Urothelium cell line (cell line): ENCODE measurements around the gene OR52E2.
"Not testable (repeated sequence)": the region's sequence is repeated elsewhere in the genome, so short reads cannot be mapped to it uniquely, and the experiment has no call there.

Source experiments
- DNase-seq: peaks from one replicate; pipeline ENCODE4 v3.0.0; 2011; ENCODE audit warnings: low spot score, mixed read lengths
- FAIRE-seq: peaks from 2 replicates; lab custom pipeline; 2011; peaks lifted over from hg19 to GRCh38; lab: Jason Lieb, UNC

The OR52E2 gene

DNA sequence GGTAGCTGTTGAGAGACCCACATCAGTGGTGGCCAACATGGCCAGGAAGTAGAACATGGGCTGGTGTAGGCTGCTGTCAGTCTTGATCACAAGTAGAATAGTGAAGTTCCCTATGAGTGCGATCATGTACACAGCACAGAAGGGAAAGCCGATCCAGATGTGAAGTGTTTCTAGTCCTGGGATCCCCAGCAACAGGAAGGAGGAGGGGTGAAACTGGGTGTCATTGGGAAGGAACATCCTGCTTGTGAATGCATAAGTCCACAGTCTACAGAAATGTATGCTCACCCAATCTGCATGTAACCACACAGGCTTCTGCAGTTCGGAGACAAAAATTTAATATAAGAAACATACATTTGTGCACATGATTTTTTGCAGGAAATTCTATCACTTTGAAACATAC, at the start of gene OR52E2:
TSS of gene OR52E2 (minus strand) at position 237 of the 400 bp plus-strand sequence. CDS start at position 237, 0 bp downstream.
- DNase-seq = no peak
- no peak for FAIRE-seq

DNA sequence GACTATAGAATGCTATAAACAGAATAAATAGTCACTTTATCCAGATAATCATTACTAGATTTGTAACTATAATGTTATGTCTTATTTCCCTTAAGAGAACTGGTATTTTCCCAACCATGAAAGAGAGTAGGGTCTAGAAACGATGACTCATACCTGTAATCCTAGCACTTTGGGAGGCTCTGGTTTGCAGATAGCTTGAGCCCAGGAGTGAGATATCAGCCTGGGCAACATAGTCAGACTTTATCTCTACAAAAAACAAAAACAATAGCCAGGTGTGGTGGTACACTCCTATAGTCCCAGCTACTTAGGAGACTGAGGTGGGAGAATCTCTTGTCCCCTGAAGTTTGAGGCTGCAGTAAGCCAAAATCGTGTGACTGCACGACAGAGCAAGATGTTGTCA, 47.9 kb upstream of the OR52E2 start:
- no peak for FAIRE-seq

DNA sequence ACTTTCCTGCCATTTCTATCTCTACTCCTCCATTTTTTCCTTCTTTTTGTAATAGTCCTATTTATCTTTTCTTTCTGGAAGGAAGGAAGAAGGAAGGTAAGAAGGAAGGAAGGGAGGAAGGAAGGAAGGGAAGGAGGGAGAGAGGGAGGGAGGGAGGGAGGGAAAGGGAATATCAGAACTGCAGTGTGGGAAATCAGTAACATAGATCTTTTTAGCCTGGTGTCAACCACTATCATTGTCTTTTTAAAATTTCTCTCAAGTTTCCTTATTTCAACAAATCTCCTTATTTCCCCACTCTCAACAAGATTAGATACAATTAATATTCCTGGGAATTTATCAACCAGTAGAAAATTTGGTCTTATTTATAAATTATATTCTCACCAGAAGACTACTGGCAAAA, 43.6 kb upstream of the OR52E2 start:
- no peak for FAIRE-seq

More for the DNA sequence above, 47.9 kb upstream of the OR52E2 start:
- DNase-seq = no peak

DNA sequence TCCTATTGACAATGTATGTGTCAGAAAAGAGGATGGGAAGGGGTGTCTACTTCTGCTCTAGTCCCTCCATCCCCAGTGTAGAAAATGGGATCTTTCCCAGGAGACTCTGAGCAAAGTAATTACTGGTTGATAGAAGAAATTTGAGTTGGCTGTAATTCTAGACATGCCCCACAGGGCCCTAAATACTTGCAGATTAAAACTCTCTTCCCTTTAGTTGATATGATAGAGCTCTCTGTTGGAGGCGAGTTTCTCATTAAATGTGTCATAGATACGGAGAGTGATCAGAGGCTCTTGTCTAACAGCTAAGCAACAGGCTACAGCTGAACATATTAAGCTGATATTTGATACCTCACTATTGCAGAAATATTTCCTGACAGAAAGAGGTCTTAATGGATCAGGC, 42.8 kb upstream of the OR52E2 start:
- DNase-seq = no peak
- no peak for FAIRE-seq

More for the DNA sequence above, 43.6 kb upstream of the OR52E2 start:
- no peak for DNase-seq

DNA sequence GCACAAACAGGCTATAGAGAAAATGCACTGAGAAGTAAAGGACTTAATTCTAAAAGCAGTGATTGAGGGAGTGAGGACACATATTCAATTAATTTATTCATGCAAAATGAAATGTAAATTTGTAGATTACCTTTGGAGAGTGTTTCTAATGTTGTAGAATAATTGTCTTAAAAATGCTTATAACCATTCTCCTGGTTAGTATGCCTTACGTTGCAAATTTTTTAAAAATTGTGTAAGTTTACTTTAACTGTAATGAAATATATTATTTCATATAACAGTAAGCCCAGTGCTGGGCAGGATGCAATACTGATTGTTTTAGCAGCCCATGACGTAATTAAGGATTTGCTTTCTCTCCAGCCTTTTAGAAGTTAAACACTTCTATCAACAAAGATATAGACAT, 36.6 kb upstream of the OR52E2 start:
- FAIRE-seq (no peak), DNase-seq (no peak)

DNA sequence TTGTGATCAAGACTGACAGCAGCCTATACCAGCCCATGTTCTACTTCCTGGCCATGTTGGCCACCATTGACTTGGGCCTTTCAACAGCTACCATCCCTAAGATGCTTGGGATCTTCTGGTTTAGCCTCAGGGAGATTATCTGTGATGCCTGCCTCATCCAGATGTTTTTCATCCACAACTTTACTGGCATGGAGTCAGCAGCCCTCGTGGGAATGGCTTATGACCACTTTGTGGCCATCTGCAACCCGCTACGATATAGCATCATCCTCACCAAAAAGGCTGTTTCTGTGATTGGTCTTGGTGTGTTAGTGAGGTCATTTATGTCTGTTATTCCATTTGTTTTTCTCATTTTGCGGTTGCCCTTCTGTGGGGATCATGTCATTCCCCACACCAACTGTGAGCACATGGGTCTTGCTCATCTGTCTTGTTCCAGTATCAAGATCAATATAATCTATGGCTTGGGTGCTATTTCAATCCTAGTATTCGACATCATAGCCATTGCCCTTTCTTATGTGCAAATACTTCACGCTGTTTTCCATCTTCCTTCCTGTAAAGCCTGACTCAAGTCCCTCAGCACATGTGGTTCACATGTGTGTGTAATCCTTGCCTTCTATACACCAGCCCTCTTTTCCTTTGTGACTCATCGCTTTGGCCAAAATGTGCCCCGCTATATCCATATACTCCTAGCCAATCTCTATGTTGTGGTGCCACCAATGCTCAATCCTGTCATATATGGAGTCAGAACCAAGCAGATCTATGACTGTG, 33.6 kb upstream of the OR52E2 start:
- FAIRE-seq (no peak), DNase-seq (no peak)

DNA sequence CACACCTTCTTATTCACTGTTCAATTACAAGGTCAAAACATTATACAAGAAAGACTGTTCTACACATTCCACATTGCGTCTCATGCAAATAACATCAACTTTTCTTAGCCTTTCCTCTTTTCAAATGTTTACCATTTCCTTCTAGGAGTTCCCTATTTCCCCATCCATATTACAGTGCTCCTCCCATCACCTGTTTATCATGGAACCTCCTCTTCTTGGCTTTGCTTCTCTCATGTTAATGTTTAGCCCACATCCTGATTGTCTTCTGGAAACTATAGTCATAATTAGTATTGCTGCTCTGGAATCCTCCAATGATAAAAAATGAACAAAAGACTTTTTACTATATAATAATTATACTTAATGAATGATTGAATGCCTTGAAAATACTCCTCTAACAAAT, 31.2 kb upstream of the OR52E2 start:
- FAIRE-seq = no peak
- no peak for DNase-seq

DNA sequence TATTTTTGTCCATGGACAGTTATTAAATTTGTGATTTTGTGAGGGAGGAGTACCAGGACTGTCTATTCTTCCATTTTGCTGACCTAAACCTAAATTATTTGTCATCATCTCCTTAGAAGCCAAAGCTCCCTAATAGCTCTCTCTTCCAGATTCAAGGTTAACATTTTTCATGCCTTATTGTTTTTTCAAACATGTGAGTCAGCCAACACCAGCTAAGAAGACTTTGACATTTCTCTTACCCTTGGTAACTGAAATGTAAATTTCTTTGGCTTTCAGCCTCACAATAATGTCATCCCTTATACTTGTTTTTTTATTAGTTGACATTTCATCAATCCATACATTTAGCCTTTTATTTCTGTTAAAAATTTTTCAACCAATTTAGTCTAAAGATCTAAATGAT, 29.1 kb upstream of the OR52E2 start:
- FAIRE-seq = no peak
- DNase-seq = no peak

DNA sequence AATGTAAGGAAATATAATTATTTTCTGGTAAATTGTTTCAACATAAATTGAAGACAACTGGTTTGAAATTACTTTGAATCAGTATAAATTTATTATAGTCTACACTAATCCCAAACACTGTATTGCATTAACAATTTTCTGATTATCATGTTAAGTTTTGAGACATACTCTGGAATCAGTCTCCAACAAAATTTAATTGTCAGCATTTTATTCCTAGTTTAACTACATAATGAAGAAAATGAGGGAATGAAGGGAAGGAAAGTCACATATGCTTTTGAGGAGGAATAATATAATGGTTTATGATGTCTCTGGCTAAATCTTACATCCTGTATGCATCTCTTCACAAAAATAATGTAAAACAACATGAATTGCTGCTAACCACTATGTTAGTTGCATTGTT, 24.2 kb upstream of the OR52E2 start:
- FAIRE-seq = no peak
- no peak for DNase-seq

DNA sequence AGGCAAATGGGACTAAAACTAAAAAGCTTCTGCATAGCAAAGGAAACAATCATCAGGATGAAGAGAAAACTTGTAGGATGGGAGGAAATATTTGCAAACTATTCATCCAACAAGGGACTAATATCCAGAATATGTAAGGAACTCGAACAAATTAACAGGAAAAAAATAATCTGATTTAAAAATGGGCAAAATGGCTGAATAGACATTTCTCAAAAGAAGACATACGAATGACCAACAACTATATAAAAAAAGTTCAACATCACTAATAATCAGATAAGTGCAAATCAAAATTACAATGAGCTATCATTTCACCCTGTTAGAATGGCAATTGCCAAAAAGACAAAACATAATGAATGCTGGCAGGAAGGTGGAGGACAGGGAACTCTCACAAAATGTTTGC, 22.0 kb upstream of the OR52E2 start:
- no peak for FAIRE-seq

DNA sequence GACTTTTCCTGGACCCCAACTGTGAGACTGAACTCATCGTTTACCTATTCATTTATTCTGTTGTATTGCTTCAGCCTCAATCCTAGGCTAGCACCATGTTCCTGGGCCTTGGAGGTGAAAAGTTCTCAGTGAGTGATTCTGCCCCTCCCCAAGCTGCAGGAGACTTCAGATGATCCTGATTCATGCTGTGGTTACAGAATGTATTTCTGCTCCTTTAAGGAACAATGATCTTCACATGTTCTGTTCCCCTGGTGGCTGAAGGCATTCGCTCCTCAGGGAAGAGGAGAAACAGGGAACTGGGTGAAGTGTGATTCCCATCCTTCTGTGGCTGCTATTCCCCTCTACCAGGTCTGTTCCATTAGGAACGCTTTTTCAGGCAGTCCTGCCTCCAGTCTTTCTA, 12.4 kb upstream of the OR52E2 start:
- DNase-seq (peak; percentile 7), FAIRE-seq (no peak)

More for the DNA sequence above, 22.0 kb upstream of the OR52E2 start:
- DNase-seq = no peak

DNA sequence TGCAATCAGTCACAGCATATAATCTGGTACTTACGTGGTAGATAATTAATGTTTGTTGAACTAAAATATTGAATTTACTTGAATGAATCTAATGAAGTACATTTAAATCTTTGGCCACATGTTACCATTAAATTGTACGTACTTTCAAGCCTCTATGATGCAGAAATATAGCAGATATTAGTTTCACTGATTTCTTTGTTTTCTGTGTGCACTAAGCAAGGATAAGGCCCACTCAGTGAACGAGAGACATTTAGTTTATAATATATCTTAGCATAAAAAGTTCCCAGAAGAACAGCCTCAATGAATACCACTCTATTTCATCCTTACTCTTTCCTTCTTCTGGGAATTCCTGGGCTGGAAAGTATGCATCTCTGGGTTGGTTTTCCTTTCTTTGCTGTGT, 9.8 kb upstream of the OR52E2 start, which contains the start of gene OR52E1:
TSS of gene OR52E1 (plus strand) at position 301 of the 400 bp plus-strand sequence.
- FAIRE-seq = no peak

DNA sequence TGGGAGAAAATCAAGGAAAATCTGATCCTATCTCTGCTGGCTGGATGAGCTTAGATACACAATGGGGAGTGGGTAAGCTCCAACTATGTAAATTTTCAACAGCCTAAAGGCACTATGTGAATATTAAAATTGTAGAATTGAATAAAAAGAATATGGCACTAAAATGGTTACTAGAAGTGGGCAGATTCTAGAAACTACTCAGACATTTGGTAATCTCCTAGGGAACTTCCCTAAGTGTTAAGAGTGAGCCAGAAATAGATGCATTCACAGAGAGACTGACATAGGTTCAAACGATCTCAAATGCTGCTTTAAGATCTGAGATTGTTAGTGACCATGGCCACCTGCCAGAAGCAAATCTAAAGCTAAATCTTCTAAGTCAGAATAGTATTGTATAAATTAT, 5.6 kb upstream of the OR52E2 start:
- FAIRE-seq (no peak), DNase-seq (no peak)

More for the DNA sequence above, 9.8 kb upstream of the OR52E2 start, which contains the start of gene OR52E1:
- DNase-seq = no peak

DNA sequence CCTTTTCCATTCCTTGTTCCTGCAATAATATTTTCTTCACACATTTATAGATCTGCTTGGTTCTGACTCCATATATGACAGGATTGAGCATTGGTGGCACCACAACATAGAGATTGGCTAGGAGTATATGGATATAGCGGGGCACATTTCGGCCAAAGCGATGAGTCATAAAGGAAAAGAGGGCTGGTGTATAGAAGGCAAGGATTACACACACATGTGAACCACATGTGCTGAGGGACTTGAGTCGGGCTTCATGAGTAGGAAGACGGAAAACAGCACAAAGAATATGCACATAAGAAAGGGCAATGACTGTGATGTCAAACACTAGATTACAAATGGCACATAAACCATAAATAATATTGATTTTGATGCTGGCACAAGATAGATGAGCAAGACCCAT, 748 bp downstream of the OR52E2 start:
- not testable (repeated sequence) for FAIRE-seq, DNase-seq

DNA sequence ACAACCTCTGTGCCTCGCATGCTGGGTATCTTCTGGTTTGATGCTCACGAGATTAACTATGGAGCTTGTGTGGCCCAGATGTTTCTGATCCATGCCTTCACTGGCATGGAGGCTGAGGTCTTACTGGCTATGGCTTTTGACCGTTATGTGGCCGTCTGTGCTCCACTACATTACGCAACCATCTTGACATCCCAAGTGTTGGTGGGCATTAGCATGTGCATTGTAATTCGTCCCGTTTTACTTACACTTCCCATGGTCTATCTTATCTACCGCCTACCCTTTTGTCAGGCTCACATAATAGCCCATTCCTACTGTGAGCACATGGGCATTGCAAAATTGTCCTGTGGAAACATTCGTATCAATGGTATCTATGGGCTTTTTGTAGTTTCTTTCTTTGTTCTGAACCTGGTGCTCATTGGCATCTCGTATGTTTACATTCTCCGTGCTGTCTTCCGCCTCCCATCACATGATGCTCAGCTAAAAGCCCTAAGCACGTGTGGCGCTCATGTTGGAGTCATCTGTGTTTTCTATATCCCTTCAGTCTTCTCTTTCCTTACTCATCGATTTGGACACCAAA, 12.6 kb downstream of the OR52E2 start:
- FAIRE-seq (no peak), DNase-seq (no peak)

DNA sequence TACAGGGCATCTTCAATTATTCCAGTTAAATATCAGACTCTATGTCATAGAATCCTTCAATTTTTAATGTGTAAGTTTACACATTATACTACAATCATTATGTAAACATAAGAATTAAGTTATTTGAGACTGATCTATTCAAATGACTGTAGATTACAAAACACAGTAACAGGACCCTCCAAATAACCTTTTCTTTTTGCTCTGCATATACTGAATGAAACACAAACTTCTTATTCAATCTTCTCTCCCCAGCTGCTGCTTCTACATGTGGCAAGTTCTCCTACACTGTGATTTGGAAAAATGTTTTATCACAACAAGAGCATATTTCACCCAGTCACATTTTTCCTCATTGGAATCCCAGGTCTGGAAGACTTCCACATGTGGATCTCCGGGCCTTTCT, 13.2 kb downstream of the OR52E2 start, which contains the start of gene OR52J3:
TSS of gene OR52J3 (plus strand) at position 301 of the 400 bp plus-strand sequence. CDS start at position 301, 0 bp downstream.
- DNase-seq (no peak), FAIRE-seq (no peak)

DNA sequence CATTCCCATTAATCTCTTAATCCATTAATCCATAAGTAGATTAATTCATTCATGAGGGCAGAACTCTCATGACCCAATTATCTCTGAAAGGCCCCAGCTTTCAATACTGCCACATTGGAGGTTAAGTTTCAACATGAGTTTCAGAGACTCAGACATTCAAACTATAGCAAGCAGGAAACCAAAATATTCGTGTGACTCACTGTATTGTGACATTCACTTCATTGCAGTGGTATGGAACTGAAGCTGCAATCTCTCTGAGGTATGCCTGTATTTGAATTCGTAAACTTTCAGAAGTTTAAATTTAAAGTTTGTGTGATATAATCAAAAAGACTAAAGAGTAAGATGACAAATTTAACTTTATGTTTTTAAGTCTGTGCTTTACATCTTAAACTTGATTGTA, 16.0 kb downstream of the OR52E2 start:
- FAIRE-seq = no peak
- DNase-seq = no peak

DNA sequence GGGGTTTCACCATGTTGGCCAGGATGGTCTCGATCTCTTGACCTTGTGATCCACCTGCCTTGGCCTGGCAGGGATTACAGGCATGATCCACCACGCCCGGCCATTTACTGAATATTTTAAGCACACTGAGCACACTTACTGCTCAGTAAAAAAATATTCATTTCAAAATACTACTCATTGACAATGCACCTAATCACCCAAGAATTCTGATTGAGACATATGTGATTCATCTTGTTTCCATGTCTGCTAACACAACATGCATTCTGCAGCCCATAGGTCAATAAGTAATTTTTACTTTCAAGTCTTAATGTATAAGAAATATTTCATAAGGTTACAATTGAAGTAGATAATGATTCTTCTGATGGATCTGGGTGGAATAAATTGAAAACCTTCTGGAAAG, 17.3 kb downstream of the OR52E2 start:
- no peak for FAIRE-seq
- no peak for DNase-seq

DNA sequence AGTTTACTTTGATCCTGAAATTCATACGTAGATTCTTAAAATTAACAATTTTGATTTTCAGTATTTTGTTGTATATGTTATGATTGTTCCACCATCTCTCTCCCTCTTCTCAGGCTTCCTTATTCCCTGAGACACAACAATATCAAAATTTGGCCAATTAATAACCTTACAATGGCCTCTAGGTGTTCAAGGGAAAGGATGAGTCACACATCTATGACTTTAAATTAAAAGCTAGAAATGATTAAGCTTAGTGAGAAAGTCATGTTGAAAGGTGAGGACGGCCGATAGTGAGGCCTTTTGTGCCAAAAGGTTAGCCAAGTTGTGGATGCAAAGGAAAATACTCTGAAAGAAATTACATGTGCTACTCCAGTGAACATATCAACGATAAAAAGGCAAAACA, 18.6 kb downstream of the OR52E2 start:
- DNase-seq (no peak), FAIRE-seq (no peak)

DNA sequence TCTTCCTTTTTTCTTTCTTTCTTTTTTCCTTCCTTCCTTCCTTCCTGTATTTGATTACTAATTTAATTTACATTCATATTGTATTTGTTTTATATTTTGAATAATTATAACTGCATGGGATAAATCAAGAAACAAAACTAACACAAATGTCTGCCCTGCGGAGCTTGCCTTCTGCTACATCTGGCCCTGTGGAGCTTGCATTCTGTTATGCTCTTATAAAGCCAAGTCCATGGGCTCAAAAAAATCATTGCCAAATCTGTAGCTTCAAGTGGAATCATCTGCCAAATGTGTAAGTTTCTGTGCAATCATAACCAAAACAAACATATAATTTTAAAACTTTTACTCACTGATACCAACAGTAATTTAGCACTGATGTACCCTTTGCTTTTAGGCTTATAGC, 21.1 kb downstream of the OR52E2 start:
- DNase-seq = no peak

DNA sequence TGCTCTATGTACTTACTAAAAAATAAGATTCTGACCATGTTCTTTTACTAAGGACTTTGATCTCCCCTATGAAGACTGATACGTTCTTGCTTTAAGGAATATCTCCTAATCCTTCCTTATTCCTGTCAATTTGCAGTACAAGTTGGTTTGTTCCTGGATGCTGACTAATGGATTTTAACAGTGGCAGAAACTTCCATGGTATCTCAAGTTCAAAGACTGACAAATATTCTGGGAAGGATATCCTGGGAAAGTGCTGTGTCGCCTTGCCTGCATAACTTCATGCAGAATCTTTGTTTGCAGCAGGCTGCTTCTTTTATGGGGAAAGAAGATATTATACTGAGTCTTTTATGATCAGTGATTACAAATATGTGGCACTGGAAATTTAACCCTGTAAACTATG, 21.5 kb downstream of the OR52E2 start:
- FAIRE-seq (no peak), DNase-seq (no peak)

More for the DNA sequence above, 21.1 kb downstream of the OR52E2 start:
- no peak for FAIRE-seq

DNA sequence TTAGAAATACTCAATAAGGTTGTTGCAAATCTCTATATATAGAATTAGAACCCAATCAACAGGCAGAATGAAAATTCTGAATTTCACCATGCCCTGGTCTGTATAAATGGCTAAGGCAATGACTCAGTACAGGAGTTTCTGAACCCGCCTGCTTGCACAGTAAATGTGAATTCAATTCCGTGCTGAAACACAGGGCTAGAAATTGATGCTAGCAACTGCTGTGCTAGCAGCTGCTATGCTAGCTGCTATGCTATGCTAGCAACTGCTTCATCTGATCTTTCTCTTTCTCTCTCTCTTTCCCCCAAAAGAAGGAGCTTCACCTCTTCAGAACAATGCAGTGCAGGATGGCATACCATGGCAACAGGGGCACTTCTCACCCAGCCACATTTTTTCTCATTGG, 22.8 kb downstream of the OR52E2 start:
- FAIRE-seq (no peak), DNase-seq (no peak)
